HepG2 (cell line): ENCODE measurements around the gene OSTF1. TPM values are rescaled to one million over a fixed set of nuclear protein-coding genes. Genes with fewer than 3 reads are reported as not detected.

Experiments used
- ATAC-seq: fragments of 200-7000 bp; cut with Tn5 transposase; 3 replicates; pipeline ENCODE4 v1.9.1; 2020; ENCODE audit warnings: mild to moderate bottlenecking, moderate library complexity
- BruUV-seq: library from RNA; stranded (reverse); fragments of 400-500 nt; replicated peaks from 2 replicates; lab custom pipeline; 2021; lab: Mats Ljungman, UMichigan
- CTCF ChIA-PET: fragments of 300-600 bp; formaldehyde crosslinking; extraction: SDS; loops from one replicate; lab custom pipeline; 2021; ENCODE audit warnings: low total read pairs, inconsistent platforms, low intra/inter-chr PET ratio; lab: Yijun Ruan, JAX
- POLR2A ChIA-PET: fragments of 350-600 bp; sonication (Branson Sonifier 250); formaldehyde crosslinking; loops from one replicate; lab custom pipeline; 2020; ENCODE audit warnings: antibody characterized with exemption, inconsistent platforms; lab: Yijun Ruan, JAX
- DNase-seq: peaks from one replicate; pipeline ENCODE4 v3.0.0-alpha.2; 2015; ENCODE audit warnings: low spot score
- FAIRE-seq: peaks from 3 replicates; lab custom pipeline; 2011; peaks lifted over from hg19 to GRCh38; lab: Jason Lieb, UNC
- H2AFZ ChIP-seq: one replicate; pipeline ENCODE4 v1.6.1; 2011; ENCODE audit warnings: low read length, inconsistent platforms
- H3K27ac ChIP-seq: fragments of 300-600 bp; 3 replicates; pipeline ENCODE4 v1.8.0; 2011; ENCODE audit warnings: mixed run types, mild to moderate bottlenecking, mixed read lengths, low read length, inconsistent platforms; ENCODE audit not compliant: insufficient read depth; ENCODE audit errors: extremely low read length
- H3K27me3 ChIP-seq, 2 experiments: fragments of 200-600 bp in 1 of 2; 2 replicates in 1 of 2; 3 replicates in 1 of 2; pipeline versions ENCODE4 v1.6.0 to v1.8.0; 2011; ENCODE audit warnings: low read length in 2 of 2, mild to moderate bottlenecking in 2 of 2, moderate library complexity in 2 of 2, inconsistent platforms in 1 of 2; ENCODE audit not compliant: insufficient read depth in 2 of 2, control insufficient read depth in 1 of 2
- H3K36me3 ChIP-seq, 2 experiments: fragments of 200-600 bp in 1 of 2; replicated peaks in 1 of 2; 2 replicates in 1 of 2; 3 replicates in 1 of 2; pipeline versions ENCODE4 v1.5.1 to v1.8.0; 2011; ENCODE audit warnings: low read length in 2 of 2, inconsistent platforms in 1 of 2; ENCODE audit not compliant: insufficient read depth in 2 of 2, control insufficient read depth in 1 of 2
- H3K4me1 ChIP-seq: 2 replicates; pipeline ENCODE4 v1.5.1; 2012; ENCODE audit warnings: low read length, inconsistent platforms; ENCODE audit not compliant: insufficient read depth
- H3K4me2 ChIP-seq: 2 replicates; pipeline ENCODE4 v1.6.0; 2011; ENCODE audit warnings: low read depth, low read length, inconsistent platforms
- H3K4me3 ChIP-seq, 3 experiments: fragments of 200-600 bp in 1 of 3; sonication (generic), shearing (Covaris generic) in 1 of 3; replicated peaks in 1 of 3; 2 replicates each; pipeline ENCODE4 v1.5.1; 2011 to 2016; ENCODE audit warnings: low read length in 3 of 3, inconsistent platforms in 2 of 3, low read depth in 2 of 3, mild to moderate bottlenecking in 2 of 3, control low read depth in 1 of 3, mixed read lengths in 1 of 3; ENCODE audit not compliant: insufficient read depth in 1 of 3
- H3K79me2 ChIP-seq: one replicate; pipeline ENCODE4 v1.6.1; 2011; ENCODE audit warnings: low read length, inconsistent platforms; ENCODE audit not compliant: insufficient read depth
- H3K9ac ChIP-seq: 2 replicates; pipeline ENCODE4 v1.6.0; 2011; ENCODE audit warnings: mild to moderate bottlenecking, low read depth, low read length, inconsistent platforms; ENCODE audit not compliant: insufficient read depth
- H3K9me3 ChIP-seq: 2 replicates; pipeline ENCODE4 v1.5.1; 2012; ENCODE audit warnings: mild to moderate bottlenecking, low read length
- H4K20me1 ChIP-seq: 2 replicates; pipeline ENCODE4 v1.6.0; 2011; ENCODE audit warnings: inconsistent platforms, mild to moderate bottlenecking, low read length, moderate library complexity; ENCODE audit not compliant: insufficient read depth
- HINFP ChIP-seq: sonication (generic); formaldehyde crosslinking; IDR thresholded peaks from 2 replicates; pipeline ENCODE4 v1.4.0; 2020; ENCODE audit warnings: low read depth, mild to moderate bottlenecking, missing genetic modification reagents
- MAFF ChIP-seq: IDR thresholded peaks from 2 replicates; pipeline ENCODE4 v1.6.1; 2011; ENCODE audit warnings: low read depth, low read length, improper control_type of control experiment
- MAFK ChIP-seq, 2 experiments: IDR thresholded peaks in 1 of 2; conservative IDR thresholded peaks in 1 of 2; 2 replicates each; pipeline ENCODE4 v1.6.1; 2011; ENCODE audit warnings: improper control_type of control experiment in 2 of 2, low read length in 2 of 2
- RXRB ChIP-seq: IDR thresholded peaks from 2 replicates; pipeline ENCODE4 v1.6.1; 2016; ENCODE audit warnings: borderline replicate concordance, missing genetic modification reagents, missing compliant biosample characterization
- THAP11 ChIP-seq: IDR thresholded peaks from 2 replicates; pipeline ENCODE4 v1.6.1; 2016; ENCODE audit warnings: missing biosample characterization, missing genetic modification reagents
- ZBTB10 ChIP-seq: sonication (generic); formaldehyde crosslinking; IDR thresholded peaks from 2 replicates; pipeline ENCODE4 v1.4.0; 2020; ENCODE audit warnings: missing genetic modification reagents, borderline replicate concordance
- ZNF253 ChIP-seq: sonication (generic); formaldehyde crosslinking; IDR thresholded peaks from 2 replicates; pipeline ENCODE4 v1.8.0; 2022; ENCODE audit warnings: mild to moderate bottlenecking, missing genetic modification reagents, borderline replicate concordance
- ZNF451 ChIP-seq: sonication (generic); formaldehyde crosslinking; IDR thresholded peaks from 2 replicates; pipeline ENCODE4 v1.5.0; 2020; ENCODE audit warnings: mild to moderate bottlenecking, missing genetic modification reagents
- ZUFSP ChIP-seq: sonication (generic); formaldehyde crosslinking; IDR thresholded peaks from 2 replicates; pipeline ENCODE4 v1.9.0; 2021; ENCODE audit warnings: missing genetic modification reagents, mild to moderate bottlenecking, borderline replicate concordance
- WGBS: methylation state at CpG from one replicate; pipeline ENCODE4 v1.1.6; 2017; ENCODE audit warnings: low lambda C conversion rate; 5-methylcytosine and 5-hydroxymethylcytosine counted together
- in situ Hi-C: cut with HindIII; loops from 2 replicates; pipeline ENCODE4 v1.10.0; 2017; ENCODE audit warnings: low pct_unique_long_range_greater_than_20kb; ENCODE audit not compliant: extremely low pct_ligation_motif_present
- intact Hi-C: fragments of 100-400 bp; cut with micrococcal nuclease; formaldehyde crosslinking; loops from one replicate; pipeline ENCODE4 v1.10.0; 2022; ENCODE audit not compliant: unreplicated experiment
- polyA plus RNA-seq, 8 experiments: library from polyadenylated mRNA; depleted of rRNA in 3 of 8; stranded (reverse) in 7 of 8; unstranded in 1 of 8; fragments of >200 nt; fragmentation: Illumina TruSeq in 4 of 8; extraction: Trizol in 4 of 8; gene quantifications; 2 replicates each; pipeline versions ENCODE4 v1.2.1 to v1.2.3, GENCODE V29; 2011 to 2016; ENCODE audit warnings: low read depth in 4 of 8, missing spikeins in 1 of 8, mixed read lengths in 1 of 8; ENCODE audit not compliant: insufficient read depth in 1 of 8
- total RNA-seq, 5 experiments: library from RNA; depleted of rRNA; stranded (reverse); fragments of >200 nt; fragmentation: Illumina TruSeq; extraction: Trizol; gene quantifications; 2 replicates each; pipeline ENCODE4 v1.2.3, GENCODE V29; 2016; ENCODE audit warnings: low read depth in 1 of 5

OSTF1 gene
- total and polyA plus RNA-seq, 2 of the 13 experiments (the other 11 are each of a cell fraction or from before 2014, with no cell fraction given) = 16.8 to 39.0 TPM

- ChIA-PET POLR2A (no interaction called here), CTCF (no interaction called here)
- H3K79me2 ChIP-seq = no peaks in the 10 kb centered on the region
- no peaks in the 10 kb centered on the region for H4K20me1 ChIP-seq
- H3K4me3 ChIP-seq = no peak overlapping the region
- H2AFZ ChIP-seq = no peak overlapping the region
- intact Hi-C loops (no loop called here), in situ Hi-C loops (no loop called here)
- H3K9ac ChIP-seq = no peak overlapping the region
- no peak for ATAC-seq
- H3K27ac ChIP-seq = no peak overlapping the region
- BruUV-seq = no TSS peak
- DNase-seq = no peak
- FAIRE-seq = no peak
- H3K4me1 ChIP-seq = 0 out of 2 replicates have a peak, but pooled peaks cover 5% of the 10 kb centered on the region
- H3K36me3 ChIP-seq = no peaks in the 10 kb centered on the region
- no peak overlapping the region for H3K4me2 ChIP-seq
- TF ChIP-seq HINFP (no peak), RXRB (CRISPR knock-in tag) (no peak), ZNF451 (no peak), MAFF (peak; percentile 57; the same call in 1 of the 2 replicates), MAFK (conservative IDR thresholded peaks at IDR 0.05 in 1 of 2, IDR thresholded peaks at IDR 0.05 in 1 of 2; ENCODE audit: low read length in 2 of 2) (peak; percentile 60 to 73)
- no peaks in the 10 kb centered on the region for H3K27me3 ChIP-seq
- H3K9me3 ChIP-seq = no peaks in the 10 kb centered on the region
These were observed 76.3 kb downstream of the OSTF1 start for GRCh38 chr9:75164573-75164972.

GRCh38 chr9:75167281-75167680, 79.0 kb downstream of the OSTF1 start:
- no TSS peak for BruUV-seq
- no peak for DNase-seq
- 94% methylated on average over 1 of the region's 1 CpG for WGBS
- no peak for ATAC-seq
- H3K27me3 ChIP-seq = no peaks in the 10 kb centered on the region
- no peaks in the 10 kb centered on the region for H3K36me3 ChIP-seq
- in situ Hi-C loops = no loop called here
- no peak overlapping the region for H3K27ac ChIP-seq
- H4K20me1 ChIP-seq = no peaks in the 10 kb centered on the region
- intact Hi-C loops = no loop called here
- no peaks in the 10 kb centered on the region for H3K79me2 ChIP-seq
- H3K4me2 ChIP-seq = no peak overlapping the region
- H3K4me1 ChIP-seq = 0 out of 2 replicates have a peak, but pooled peaks cover 5% of the 10 kb centered on the region
- H3K4me3 ChIP-seq = no peak overlapping the region
- no peak overlapping the region for H3K9ac ChIP-seq
- H3K9me3 ChIP-seq = no peaks in the 10 kb centered on the region
- CTCF ChIA-PET = no interaction called here
- POLR2A ChIA-PET = no interaction called here
- no peak for FAIRE-seq
- H2AFZ ChIP-seq = no peak overlapping the region
- no peak for TF ChIP-seq ZUFSP (CRISPR knock-in tag)
- no peak for TF ChIP-seq ZBTB10 (CRISPR knock-in tag)
- TF ChIP-seq THAP11 (CRISPR knock-in tag) = no peak
- TF ChIP-seq ZNF253 (CRISPR knock-in tag) = no peak
